Neural cell (in vitro differentiated cells): Measurements from ENCODE around the gene SELENOV. TPM values are rescaled to one million over a fixed set of nuclear protein-coding genes. Genes with fewer than 3 reads are reported as not detected.

Source experiments
- H2AFZ ChIP-seq: fragments of 200-600, 300-800 bp; sonication (generic), shearing (Covaris generic); 2 replicates; pipeline ENCODE4 v1.6.0; 2014; ENCODE audit warnings: low read depth, mild to moderate bottlenecking, antibody characterized with exemption, low read length, moderate library complexity
- H3F3A ChIP-seq: fragments of 200-600 bp; shearing (Covaris generic); 2 replicates; pipeline ENCODE4 v1.6.1; 2016; ENCODE audit warnings: mild to moderate bottlenecking, moderate library complexity, mixed read lengths, antibody characterized with exemption, low read length; ENCODE audit not compliant: insufficient read depth, poor library complexity, severe bottlenecking
- H3K27ac ChIP-seq: fragments of 200-600, 300-800 bp; sonication (generic), shearing (Covaris generic); 2 replicates; pipeline ENCODE4 v1.5.1; 2014; ENCODE audit warnings: mild to moderate bottlenecking, low read length, moderate library complexity
- H3K27me3 ChIP-seq: fragments of 300-800, 200-600 bp; sonication (generic), shearing (Covaris generic); 2 replicates; pipeline ENCODE4 v1.6.0; 2014; ENCODE audit warnings: mild to moderate bottlenecking, low read depth, low read length, moderate library complexity; ENCODE audit not compliant: insufficient read depth
- H3K36me3 ChIP-seq: fragments of 300-800, 200-600 bp; sonication (generic), shearing (Covaris generic); 2 replicates; pipeline ENCODE4 v1.5.1; 2014; ENCODE audit warnings: mild to moderate bottlenecking, antibody characterized with exemption, low read length, moderate library complexity; ENCODE audit not compliant: insufficient read depth
- H3K4me2 ChIP-seq: fragments of 300-800, 200-600 bp; sonication (generic), shearing (Covaris generic); 2 replicates; pipeline ENCODE4 v1.6.0; 2014; ENCODE audit warnings: mild to moderate bottlenecking, low read length
- H3K4me3 ChIP-seq: fragments of 300-800, 200-600 bp; sonication (generic), shearing (Covaris generic); 2 replicates; pipeline ENCODE4 v1.5.1; 2014; ENCODE audit warnings: mild to moderate bottlenecking, low read length, moderate library complexity
- H3K79me2 ChIP-seq: fragments of 200-600 bp; shearing (Covaris generic); replicated peaks from 2 replicates; pipeline ENCODE4 v1.6.0; 2014; ENCODE audit warnings: mild to moderate bottlenecking, low read length, moderate library complexity; ENCODE audit not compliant: insufficient read depth
- H3K9ac ChIP-seq: fragments of 300-800, 200-600 bp; sonication (generic), shearing (Covaris generic); 2 replicates; pipeline ENCODE4 v1.6.1; 2016; ENCODE audit warnings: mild to moderate bottlenecking, low read length, mixed read lengths
- H3K9me2 ChIP-seq: fragments of 200-600 bp; shearing (Covaris generic); 2 replicates; pipeline ENCODE4 v1.6.1; 2016; ENCODE audit warnings: mild to moderate bottlenecking, low read length, mixed read lengths; ENCODE audit not compliant: insufficient read depth
- H3K9me3 ChIP-seq: fragments of 200-600, 300-800 bp; sonication (generic), shearing (Covaris generic); 2 replicates; pipeline ENCODE4 v1.6.1; 2016; ENCODE audit warnings: mild to moderate bottlenecking, mixed run types, low read length, moderate library complexity, mixed read lengths
- H4K20me1 ChIP-seq: fragments of 200-600 bp; shearing (Covaris generic); 2 replicates; pipeline ENCODE4 v1.6.1; 2016; ENCODE audit warnings: mild to moderate bottlenecking, mixed run types; ENCODE audit not compliant: insufficient read depth
- EP300 ChIP-seq: fragments of 450-650 bp; conservative IDR thresholded peaks from 2 replicates; pipeline ENCODE4 v1.6.1; 2014; ENCODE audit warnings: antibody characterized with exemption, mild to moderate bottlenecking, moderate library complexity; ENCODE audit not compliant: poor library complexity, severe bottlenecking
- MXI1 ChIP-seq: fragments of 450-650 bp; conservative IDR thresholded peaks from 2 replicates; pipeline ENCODE4 v1.6.1; 2014; ENCODE audit warnings: antibody characterized with exemption, mild to moderate bottlenecking; ENCODE audit not compliant: poor library complexity, severe bottlenecking
- POLR2AphosphoS5 ChIP-seq: IDR thresholded peaks from 2 replicates; pipeline ENCODE4 v1.6.1; 2012
- RAD21 ChIP-seq: fragments of 450-650 bp; conservative IDR thresholded peaks from 2 replicates; pipeline ENCODE4 v1.6.1; 2014; ENCODE audit warnings: antibody characterized with exemption, mild to moderate bottlenecking, moderate library complexity
- SMC3 ChIP-seq: fragments of 450-650 bp; conservative IDR thresholded peaks from 2 replicates; pipeline ENCODE4 v1.6.1; 2014; ENCODE audit warnings: antibody characterized with exemption, mild to moderate bottlenecking, moderate library complexity; ENCODE audit not compliant: poor library complexity
- TAF1 ChIP-seq: IDR thresholded peaks from 2 replicates; pipeline ENCODE4 v1.6.1; 2012; ENCODE audit warnings: low read depth
- polyA plus RNA-seq: library from polyadenylated mRNA; depleted of rRNA; stranded (reverse); fragments of >200 nt; gene quantifications from 2 replicates; pipeline ENCODE4 v1.2.3, GENCODE V29; 2014
- TF ChIP-seq, protein P1 (sequence below): IDR thresholded peaks from 2 replicates; pipeline ENCODE4 v1.6.1; 2012; ENCODE audit warnings: borderline replicate concordance
- TF ChIP-seq, protein P2 (sequence below): fragments of 450-650 bp; IDR thresholded peaks from 2 replicates; pipeline ENCODE4 v1.5.1; 2014; ENCODE audit warnings: antibody characterized with exemption, mild to moderate bottlenecking, moderate library complexity; ENCODE audit not compliant: poor library complexity, severe bottlenecking

Gene SELENOV
- polyA plus RNA-seq, 1 donor from 2014 or later: 1.3 TPM

DNA sequence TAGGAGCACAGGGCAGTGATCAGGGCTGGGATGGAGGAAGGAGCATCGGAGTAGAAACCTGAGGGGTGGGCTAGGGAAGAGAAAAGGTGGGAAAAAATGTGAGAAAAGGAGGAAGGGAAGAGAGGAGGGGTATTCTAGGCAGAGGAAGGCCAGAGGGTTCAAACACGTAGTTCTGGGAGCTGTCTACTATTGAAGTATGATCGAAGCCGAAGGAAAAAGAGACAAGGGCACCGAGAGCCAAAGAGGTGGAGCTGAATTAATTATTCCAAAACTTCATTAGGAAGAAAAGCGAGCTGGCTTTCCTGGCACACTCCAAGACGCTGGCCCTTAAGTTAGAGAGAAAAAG is 8.4 kb upstream of the SELENOV start:
- Histone ChIP-seq H3K9me3 (no peaks in the 10 kb centered on the region), H3K4me2 (no peak overlapping the region), H4K20me1 (no peaks in the 10 kb centered on the region), H3K4me3 (peak overlapping the region; percentile 84), H3K27me3 (no peaks in the 10 kb centered on the region), H3K27ac (no peak overlapping the region), H2AFZ (peak overlapping the region; percentile 45), H3K9ac (no peak overlapping the region), H3F3A (no peaks in the 10 kb centered on the region), H3K79me2 (no peaks in the 10 kb centered on the region), H3K9me2 (no peaks in the 10 kb centered on the region), H3K36me3 (no peaks in the 10 kb centered on the region)
- TF ChIP-seq TAF1: no peak
- no peak for TF ChIP-seq MXI1
- no peak for TF ChIP-seq EP300
- no peak for TF ChIP-seq SMC3

DNA sequence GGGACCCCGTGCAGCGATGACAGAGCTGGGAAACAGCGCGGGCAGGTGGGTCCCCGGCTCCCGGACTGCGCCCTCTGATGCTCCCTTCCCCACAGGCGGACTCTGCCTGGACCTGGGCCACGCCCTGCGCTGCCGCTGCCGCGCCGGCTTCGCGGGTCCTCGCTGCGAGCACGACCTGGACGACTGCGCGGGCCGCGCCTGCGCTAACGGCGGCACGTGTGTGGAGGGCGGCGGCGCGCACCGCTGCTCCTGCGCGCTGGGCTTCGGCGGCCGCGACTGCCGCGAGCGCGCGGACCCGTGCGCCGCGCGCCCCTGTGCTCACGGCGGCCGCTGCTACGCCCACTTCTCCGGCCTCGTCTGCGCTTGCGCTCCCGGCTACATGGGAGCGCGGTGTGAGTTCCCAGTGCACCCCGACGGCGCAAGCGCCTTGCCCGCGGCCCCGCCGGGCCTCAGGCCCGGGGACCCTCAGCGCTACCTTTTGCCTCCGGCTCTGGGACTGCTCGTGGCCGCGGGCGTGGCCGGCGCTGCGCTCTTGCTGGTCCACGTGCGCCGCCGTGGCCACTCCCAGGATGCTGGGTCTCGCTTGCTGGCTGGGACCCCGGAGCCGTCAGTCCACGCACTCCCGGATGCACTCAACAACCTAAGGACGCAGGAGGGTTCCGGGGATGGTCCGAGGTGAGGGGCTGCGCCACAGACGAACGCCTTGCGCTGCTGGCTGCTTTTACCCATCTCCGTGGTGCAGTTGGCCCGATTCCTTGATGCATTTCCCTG is 7.8 kb upstream of the SELENOV start:
- H3K9me3 ChIP-seq: no peaks in the 10 kb centered on the region
- no peaks in the 10 kb centered on the region for H3F3A ChIP-seq
- H3K9me2 ChIP-seq: no peaks in the 10 kb centered on the region
- H3K9ac ChIP-seq: peak overlapping the region; percentile 65
- peak; percentile 18 for TF ChIP-seq SMC3
- TF ChIP-seq POLR2AphosphoS5: peak; percentile 51
- TF ChIP-seq EP300: peak; percentile 32
- TF ChIP-seq, protein P1, sequence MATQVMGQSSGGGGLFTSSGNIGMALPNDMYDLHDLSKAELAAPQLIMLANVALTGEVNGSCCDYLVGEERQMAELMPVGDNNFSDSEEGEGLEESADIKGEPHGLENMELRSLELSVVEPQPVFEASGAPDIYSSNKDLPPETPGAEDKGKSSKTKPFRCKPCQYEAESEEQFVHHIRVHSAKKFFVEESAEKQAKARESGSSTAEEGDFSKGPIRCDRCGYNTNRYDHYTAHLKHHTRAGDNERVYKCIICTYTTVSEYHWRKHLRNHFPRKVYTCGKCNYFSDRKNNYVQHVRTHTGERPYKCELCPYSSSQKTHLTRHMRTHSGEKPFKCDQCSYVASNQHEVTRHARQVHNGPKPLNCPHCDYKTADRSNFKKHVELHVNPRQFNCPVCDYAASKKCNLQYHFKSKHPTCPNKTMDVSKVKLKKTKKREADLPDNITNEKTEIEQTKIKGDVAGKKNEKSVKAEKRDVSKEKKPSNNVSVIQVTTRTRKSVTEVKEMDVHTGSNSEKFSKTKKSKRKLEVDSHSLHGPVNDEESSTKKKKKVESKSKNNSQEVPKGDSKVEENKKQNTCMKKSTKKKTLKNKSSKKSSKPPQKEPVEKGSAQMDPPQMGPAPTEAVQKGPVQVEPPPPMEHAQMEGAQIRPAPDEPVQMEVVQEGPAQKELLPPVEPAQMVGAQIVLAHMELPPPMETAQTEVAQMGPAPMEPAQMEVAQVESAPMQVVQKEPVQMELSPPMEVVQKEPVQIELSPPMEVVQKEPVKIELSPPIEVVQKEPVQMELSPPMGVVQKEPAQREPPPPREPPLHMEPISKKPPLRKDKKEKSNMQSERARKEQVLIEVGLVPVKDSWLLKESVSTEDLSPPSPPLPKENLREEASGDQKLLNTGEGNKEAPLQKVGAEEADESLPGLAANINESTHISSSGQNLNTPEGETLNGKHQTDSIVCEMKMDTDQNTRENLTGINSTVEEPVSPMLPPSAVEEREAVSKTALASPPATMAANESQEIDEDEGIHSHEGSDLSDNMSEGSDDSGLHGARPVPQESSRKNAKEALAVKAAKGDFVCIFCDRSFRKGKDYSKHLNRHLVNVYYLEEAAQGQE: peak; percentile 24
- TF ChIP-seq, protein P2, sequence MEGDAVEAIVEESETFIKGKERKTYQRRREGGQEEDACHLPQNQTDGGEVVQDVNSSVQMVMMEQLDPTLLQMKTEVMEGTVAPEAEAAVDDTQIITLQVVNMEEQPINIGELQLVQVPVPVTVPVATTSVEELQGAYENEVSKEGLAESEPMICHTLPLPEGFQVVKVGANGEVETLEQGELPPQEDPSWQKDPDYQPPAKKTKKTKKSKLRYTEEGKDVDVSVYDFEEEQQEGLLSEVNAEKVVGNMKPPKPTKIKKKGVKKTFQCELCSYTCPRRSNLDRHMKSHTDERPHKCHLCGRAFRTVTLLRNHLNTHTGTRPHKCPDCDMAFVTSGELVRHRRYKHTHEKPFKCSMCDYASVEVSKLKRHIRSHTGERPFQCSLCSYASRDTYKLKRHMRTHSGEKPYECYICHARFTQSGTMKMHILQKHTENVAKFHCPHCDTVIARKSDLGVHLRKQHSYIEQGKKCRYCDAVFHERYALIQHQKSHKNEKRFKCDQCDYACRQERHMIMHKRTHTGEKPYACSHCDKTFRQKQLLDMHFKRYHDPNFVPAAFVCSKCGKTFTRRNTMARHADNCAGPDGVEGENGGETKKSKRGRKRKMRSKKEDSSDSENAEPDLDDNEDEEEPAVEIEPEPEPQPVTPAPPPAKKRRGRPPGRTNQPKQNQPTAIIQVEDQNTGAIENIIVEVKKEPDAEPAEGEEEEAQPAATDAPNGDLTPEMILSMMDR: no peak
- TF ChIP-seq RAD21: no peak
- peak; percentile 95 for TF ChIP-seq MXI1
- no peaks in the 10 kb centered on the region for H3K27me3 ChIP-seq
- H3K36me3 ChIP-seq: no peaks in the 10 kb centered on the region
- H2AFZ ChIP-seq: peak overlapping the region; percentile 69
- H3K79me2 ChIP-seq: no peaks in the 10 kb centered on the region
- H3K27ac ChIP-seq: peak overlapping the region; percentile 37
- peak overlapping the region; percentile 62 for H3K4me2 ChIP-seq
- H3K4me3 ChIP-seq: peak overlapping the region; percentile 84
- H4K20me1 ChIP-seq: no peaks in the 10 kb centered on the region
